Activated gamma-delta T cell treated with Interleukin-2 at 50 U/mL for 16 hours (primary cell): ENCODE measurements around the gene CAMTA1.

Experiments used
- DNase-seq: peaks from one replicate; pipeline ENCODE4 v3.0.0-alpha.2; 2020

Gene CAMTA1

DNA sequence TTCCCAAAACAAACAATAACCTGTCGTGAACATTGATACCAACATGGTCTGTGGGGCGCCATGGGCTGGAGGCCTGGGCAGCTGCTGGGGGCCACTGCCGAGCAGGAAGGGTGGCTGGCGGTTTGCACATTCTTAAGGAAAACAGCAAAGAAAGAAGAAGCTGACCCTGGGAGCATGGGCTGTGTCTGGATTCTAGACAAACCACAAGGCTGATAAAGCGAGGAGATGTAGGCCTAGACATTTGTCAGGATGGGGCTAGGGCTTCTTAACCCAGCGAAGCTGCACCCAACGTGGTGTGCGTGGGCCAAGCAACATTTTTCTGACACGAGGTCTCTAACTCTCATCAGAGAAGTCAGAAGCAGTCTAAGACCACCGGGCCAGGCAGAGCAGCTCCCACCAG, 663.7 kb downstream of the CAMTA1 start:
- DNase-seq = no peak

DNA sequence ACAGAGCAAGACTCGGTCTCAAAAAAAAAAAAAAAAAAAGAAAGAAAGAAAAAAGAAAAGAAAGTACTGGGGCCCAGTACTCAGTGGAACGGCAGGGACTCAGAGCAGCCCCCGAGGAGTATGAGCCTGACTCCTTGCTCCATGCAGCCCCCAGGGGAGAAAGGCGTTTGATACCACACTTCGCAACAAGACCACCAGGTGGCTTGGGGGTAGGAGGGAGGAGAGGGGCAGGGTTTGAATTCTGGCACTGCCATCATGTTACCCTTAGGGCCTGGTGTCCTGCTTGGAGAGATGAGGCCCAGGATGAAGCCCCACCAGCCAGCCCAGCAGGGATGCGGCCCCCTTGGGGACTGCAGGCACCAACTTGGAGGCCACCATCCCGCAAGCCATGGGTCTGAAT, 664.5 kb downstream of the CAMTA1 start:
- no peak for DNase-seq

GRCh38 chr1:7450838-7451237, 665.6 kb downstream of the CAMTA1 start:
- no peak for DNase-seq

DNA sequence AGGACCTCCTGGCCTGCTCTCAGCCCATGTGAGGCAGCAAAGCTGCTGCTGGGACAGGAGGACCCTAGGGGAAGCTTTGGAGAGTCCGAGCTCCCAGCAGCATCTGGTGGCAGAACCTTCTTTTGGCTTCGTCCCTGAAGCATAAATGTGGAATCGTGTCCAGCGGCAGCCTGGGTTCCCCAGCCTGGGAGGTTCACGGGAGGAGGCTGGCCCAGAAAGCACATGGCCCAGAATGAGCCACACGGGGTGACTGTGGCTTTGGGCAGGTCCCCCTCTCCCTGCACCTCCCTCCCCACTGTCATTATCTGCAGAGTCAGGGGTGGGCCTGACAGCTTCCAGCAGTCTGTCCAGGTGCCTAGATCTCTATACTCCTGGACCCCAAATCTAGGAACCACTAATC, 667.8 kb downstream of the CAMTA1 start:
- no peak for DNase-seq

GRCh38 chr1:7454052-7454815, 669.0 kb downstream of the CAMTA1 start:
- no peak for DNase-seq

GRCh38 chr1:7454895-7455784, 669.9 kb downstream of the CAMTA1 start:
- DNase-seq = no peak

DNA sequence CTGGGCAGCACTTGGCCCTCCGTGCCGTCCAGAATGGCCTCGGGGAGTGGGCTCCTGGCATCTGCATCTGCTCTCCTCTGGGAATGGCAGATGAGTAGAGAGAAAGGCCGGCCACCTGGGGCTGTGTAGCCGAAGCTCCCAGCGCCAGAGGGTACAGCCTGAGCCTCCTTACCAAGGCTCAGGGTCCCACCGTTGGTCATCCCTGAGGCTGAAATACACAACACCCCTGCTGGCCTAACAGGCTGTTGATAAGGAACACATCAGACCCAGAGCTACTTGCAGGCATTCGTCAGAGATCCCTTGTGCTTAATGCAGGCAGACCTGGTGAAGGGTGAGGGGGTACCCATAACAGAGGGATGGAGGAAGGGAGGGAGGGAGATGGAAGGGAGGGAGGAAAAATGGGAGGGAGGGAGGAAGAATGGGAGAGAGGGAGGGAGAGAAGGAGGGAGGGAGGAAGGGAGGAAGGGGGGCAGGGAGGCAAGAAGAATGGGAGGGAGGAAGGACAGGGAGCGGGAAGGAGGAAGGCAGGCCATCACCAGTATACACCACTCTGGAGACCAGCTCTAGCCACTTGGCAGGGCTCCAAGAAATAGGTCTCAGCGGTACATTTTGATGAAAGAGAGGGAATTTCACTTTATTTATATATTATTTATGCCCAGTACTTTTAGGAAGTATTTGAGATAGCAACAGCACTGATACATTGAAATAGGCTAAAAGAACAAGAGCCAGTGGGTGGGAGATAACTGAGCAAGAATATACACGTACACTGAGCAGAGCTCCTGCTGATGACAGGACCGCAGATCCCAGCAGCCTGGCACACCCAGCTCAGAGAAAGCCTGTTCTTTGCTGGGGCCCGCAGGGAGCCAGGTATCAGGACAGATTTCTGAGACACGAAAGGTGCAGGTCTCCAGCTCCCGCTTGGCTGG, 670.8 kb downstream of the CAMTA1 start:
- DNase-seq = no peak

DNA sequence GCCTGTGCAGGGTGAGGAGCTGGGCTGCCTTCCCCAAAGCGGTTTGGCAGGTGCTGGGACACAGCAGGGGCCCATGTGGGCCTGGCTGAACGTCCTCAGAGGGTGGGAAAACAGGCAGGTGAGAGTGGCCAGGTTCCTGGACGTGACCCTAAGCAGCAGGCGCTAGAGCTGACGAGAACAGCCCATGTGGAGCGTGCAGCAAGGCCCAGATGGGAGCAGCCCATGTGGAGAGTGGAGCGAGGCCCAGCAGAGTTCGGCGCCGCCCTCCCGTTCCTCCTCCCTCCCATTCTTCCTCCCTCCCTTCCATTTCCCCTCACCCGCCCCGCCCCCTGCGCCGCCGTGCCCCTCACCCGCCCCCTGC, 671.4 kb downstream of the CAMTA1 start:
- DNase-seq = no peak

GRCh38 chr1:7457811-7458210, 672.6 kb downstream of the CAMTA1 start:
- no peak for DNase-seq

GRCh38 chr1:7458946-7459345, 673.7 kb downstream of the CAMTA1 start:
- DNase-seq = no peak

GRCh38 chr1:7459914-7460313, 674.7 kb downstream of the CAMTA1 start:
- no peak for DNase-seq

DNA sequence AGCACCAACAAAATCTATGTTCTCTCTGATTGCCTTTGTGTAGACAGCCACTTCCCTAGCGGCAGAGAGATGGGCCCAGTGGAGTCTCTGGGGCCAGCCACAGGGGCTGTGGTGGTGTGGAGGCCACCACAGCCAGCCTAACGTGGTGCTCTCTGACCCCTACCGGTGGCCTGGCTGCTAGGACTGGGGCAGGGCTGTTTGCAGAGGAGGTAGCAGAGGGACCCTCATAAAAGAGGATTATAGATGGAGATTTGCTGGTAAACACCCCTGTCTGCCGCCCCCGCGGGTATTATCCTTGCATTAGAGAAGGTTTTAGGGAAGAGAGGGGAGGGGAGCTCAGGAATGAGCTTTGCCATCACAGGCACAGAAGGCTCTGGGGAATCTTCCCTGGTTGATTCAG, 675.6 kb downstream of the CAMTA1 start:
- no peak for DNase-seq

DNA sequence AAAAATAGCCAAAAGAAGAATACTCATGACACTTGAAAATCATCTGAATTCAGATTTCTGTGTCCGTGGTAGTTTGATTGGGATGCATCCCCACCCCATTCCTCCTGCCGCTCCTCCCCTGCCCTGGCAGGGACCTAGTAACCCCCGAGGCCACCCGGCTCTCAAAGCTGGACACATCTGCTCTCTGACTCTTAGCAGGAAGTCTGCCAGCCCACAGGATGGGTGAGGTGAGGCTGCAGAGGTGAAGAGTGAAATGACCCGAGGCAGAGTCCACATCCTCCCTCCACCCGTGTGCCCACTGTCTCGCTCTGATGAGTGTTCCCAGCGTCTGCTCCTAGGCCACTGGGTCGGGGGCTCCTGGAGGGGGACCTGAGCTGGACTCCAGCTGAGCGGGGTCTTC, 677.4 kb downstream of the CAMTA1 start:
- no peak for DNase-seq

GRCh38 chr1:7463526-7463925, 678.3 kb downstream of the CAMTA1 start:
- DNase-seq = no peak

- no peak for DNase-seq
Observed at GRCh38 chr1:7464736-7465135, 679.5 kb downstream of the CAMTA1 start.

GRCh38 chr1:7467476-7468175, 682.4 kb downstream of the CAMTA1 start:
- no peak for DNase-seq

- DNase-seq = no peak
Observed at GRCh38 chr1:7468248-7468647, 683.0 kb downstream of the CAMTA1 start.

DNA sequence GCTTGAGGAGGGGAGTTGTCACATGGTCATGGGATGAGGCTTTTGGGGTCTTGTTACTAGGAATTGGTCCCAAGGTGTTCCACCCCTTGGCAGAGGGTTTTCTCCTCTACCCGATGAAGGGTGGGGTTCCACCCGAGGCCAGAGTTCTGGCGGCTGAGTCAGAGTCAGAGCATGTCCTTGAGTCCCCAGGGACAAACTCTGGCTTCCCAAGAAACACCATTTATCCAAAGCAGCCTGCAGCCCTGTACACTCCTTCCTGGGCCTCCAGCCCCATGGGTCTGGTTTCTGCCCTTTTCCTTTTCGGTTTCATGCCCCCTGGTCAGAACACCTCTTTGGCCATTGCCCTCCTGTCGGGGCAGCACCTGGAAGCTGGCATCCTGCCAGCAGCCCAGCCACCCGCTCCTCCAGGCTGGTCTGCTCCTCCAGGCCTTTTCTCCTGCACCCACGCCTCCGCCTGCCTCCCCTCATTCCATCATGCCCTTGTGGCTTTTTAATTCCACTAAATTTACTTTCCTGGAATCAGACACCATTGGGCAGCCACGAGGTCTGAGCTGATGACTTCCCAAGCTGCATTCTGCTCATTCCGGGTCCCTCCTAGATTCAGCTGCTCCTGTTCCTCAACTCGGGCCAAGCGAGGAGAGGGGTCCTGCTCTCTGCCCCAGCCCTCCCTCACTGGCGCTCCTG, 684.1 kb downstream of the CAMTA1 start:
- no peak for DNase-seq

DNA sequence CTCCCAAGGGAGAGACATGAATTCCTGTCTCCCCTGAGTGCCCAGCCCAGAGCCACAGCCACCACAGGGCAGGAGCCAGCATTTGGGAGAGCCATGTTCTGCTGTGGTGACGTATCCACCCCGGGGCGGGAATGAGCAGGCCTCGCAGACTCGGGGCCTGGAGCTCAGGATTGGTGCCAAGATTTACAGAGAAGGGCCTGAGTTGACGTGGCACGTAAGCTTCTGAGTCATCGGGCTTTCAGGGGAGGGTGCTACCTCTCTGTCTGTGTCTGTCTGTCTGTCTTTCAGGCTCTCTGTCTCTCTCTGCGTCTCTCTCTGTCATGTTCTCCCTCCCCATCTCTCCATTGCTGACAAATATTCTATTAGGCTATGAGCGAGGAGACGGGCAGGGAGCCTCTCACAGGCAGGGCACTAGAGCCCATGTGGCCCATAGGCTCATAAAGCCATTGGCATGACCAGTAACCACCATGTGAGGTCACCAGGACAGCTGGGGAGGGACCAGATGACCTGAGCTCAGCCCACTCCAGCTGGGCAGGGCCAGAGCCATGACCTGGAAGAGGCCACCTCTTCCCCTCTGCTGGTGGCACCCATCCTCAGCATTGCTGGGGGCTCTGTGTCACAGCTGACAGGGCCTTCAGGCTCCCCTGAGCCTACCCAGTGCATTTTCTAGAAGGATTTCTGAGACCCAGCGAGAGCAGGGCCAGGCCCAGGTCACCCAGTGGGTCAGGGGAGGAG, 685.8 kb downstream of the CAMTA1 start:
- DNase-seq = no peak

GRCh38 chr1:7471836-7472235, 686.6 kb downstream of the CAMTA1 start:
- DNase-seq = no peak
